IMR-90 (cell line): ENCODE results near the gene CCDC117. TPM values are rescaled to one million over a fixed set of nuclear protein-coding genes. Genes with fewer than 3 reads are reported as not detected.
A peak's percentile ranks its signal among the peaks of the same experiment; 100 is the strongest.

Source experiments
- ATAC-seq: fragments of 200-7000 bp; cut with Tn5 transposase; 2 replicates; pipeline ENCODE4 v1.9.1; 2020; ENCODE audit warnings: low read depth, mild to moderate bottlenecking, moderate library complexity
- BruUV-seq: library from RNA; stranded (reverse); fragments of 400-500 nt; replicated peaks from 2 replicates; lab custom pipeline; 2021; lab: Mats Ljungman, UMichigan
- CTCF ChIA-PET: fragments of 300-600 bp; formaldehyde crosslinking; extraction: SDS; loops from one replicate; lab custom pipeline; 2021; ENCODE audit warnings: antibody characterized with exemption; lab: Yijun Ruan, JAX
- POLR2A ChIA-PET: fragments of 300-600 bp; sonication (Branson Sonifier 250); formaldehyde crosslinking; loops from one replicate; lab custom pipeline; 2022; ENCODE audit warnings: antibody characterized with exemption; ENCODE audit not compliant: unreplicated experiment; lab: Charles Lee
- DNase-seq: peaks from one replicate; pipeline ENCODE4 v3.0.0; 2013
- H2AFZ ChIP-seq: replicated peaks from 2 replicates; pipeline ENCODE3; 2013; ENCODE audit warnings: low read length, mild to moderate bottlenecking; ENCODE audit not compliant: poor library complexity
- H2AK5ac ChIP-seq: 2 replicates; pipeline ENCODE4 v1.6.1; 2013; ENCODE audit warnings: low read depth, low read length, inconsistent platforms
- H2AK9ac ChIP-seq: replicated peaks from 2 replicates; pipeline ENCODE3; 2013; ENCODE audit warnings: mild to moderate bottlenecking, low read depth, low read length, moderate library complexity; ENCODE audit not compliant: poor library complexity
- H2BK120ac ChIP-seq: 2 replicates; pipeline ENCODE4 v1.6.1; 2013; ENCODE audit warnings: low read depth, low read length, inconsistent platforms
- H2BK15ac ChIP-seq: 3 replicates; pipeline ENCODE4 v1.6.1; 2013; ENCODE audit warnings: low read depth, low read length, inconsistent platforms
- H2BK20ac ChIP-seq: 2 replicates; pipeline ENCODE4 v1.6.1; 2013; ENCODE audit warnings: low read depth, mild to moderate bottlenecking, inconsistent platforms, low read length, moderate library complexity
- H2BK5ac ChIP-seq: 2 replicates; pipeline ENCODE4 v1.6.1; 2013; ENCODE audit warnings: mild to moderate bottlenecking, low read depth, low read length, inconsistent platforms; ENCODE audit not compliant: poor library complexity, severe bottlenecking
- H3K14ac ChIP-seq: replicated peaks from 2 replicates; pipeline ENCODE4 v1.6.1; 2013; ENCODE audit warnings: low read depth, low read length, inconsistent platforms
- H3K18ac ChIP-seq: 2 replicates; pipeline ENCODE4 v1.6.1; 2013; ENCODE audit warnings: low read depth, low read length, control low read depth
- H3K23ac ChIP-seq: 2 replicates; pipeline ENCODE4 v1.6.1; 2013; ENCODE audit warnings: low read depth, low read length, inconsistent platforms
- H3K27ac ChIP-seq: 2 replicates; pipeline ENCODE4 v1.5.1; 2013; ENCODE audit warnings: mild to moderate bottlenecking, control low read depth, low read length; ENCODE audit not compliant: insufficient read depth
- H3K27me3 ChIP-seq: 2 replicates; pipeline ENCODE4 v1.6.1; 2013; ENCODE audit warnings: low read length; ENCODE audit not compliant: control insufficient read depth, insufficient read depth
- H3K36me3 ChIP-seq: 2 replicates; pipeline ENCODE4 v1.6.1; 2013; ENCODE audit warnings: low read length, mixed read lengths; ENCODE audit not compliant: control insufficient read depth, insufficient read depth
- H3K4ac ChIP-seq: 2 replicates; pipeline ENCODE4 v1.6.1; 2013; ENCODE audit warnings: low read depth, low read length, inconsistent platforms
- H3K4me1 ChIP-seq: 2 replicates; pipeline ENCODE4 v1.6.1; 2013; ENCODE audit warnings: low read length, mixed read lengths; ENCODE audit not compliant: control insufficient read depth, insufficient read depth
- H3K4me2 ChIP-seq: 2 replicates; pipeline ENCODE4 v1.6.1; 2013; ENCODE audit warnings: low read depth, mild to moderate bottlenecking, control low read depth, low read length, moderate library complexity
- H3K4me3 ChIP-seq: 2 replicates; pipeline ENCODE4 v1.5.1; 2013; ENCODE audit warnings: low read depth, mild to moderate bottlenecking, control low read depth, low read length, moderate library complexity; ENCODE audit not compliant: insufficient read depth
- H3K56ac ChIP-seq: 2 replicates; pipeline ENCODE4 v1.6.1; 2013; ENCODE audit warnings: low read length, inconsistent platforms; ENCODE audit not compliant: insufficient read depth; ENCODE audit errors: extremely low read depth
- H3K79me1 ChIP-seq, 2 experiments: 2 replicates each; pipeline ENCODE4 v1.6.1; 2013; ENCODE audit warnings: low read length in 2 of 2, inconsistent platforms in 1 of 2, low read depth in 1 of 2
- H3K9ac ChIP-seq: 2 replicates; pipeline ENCODE4 v1.6.1; 2013; ENCODE audit warnings: low read depth, low read length, control low read depth
- H3K9me1 ChIP-seq: 2 replicates; pipeline ENCODE4 v1.6.1; 2013; ENCODE audit warnings: low read length, inconsistent platforms; ENCODE audit not compliant: insufficient read depth
- H3K9me3 ChIP-seq: 2 replicates; pipeline ENCODE4 v1.6.1; 2013; ENCODE audit warnings: low read length; ENCODE audit not compliant: control insufficient read depth, insufficient read depth
- H4K20me1 ChIP-seq: 2 replicates; pipeline ENCODE4 v1.6.1; 2013; ENCODE audit warnings: low read length, inconsistent platforms; ENCODE audit not compliant: insufficient read depth
- H4K5ac ChIP-seq: 2 replicates; pipeline ENCODE4 v1.6.1; 2013; ENCODE audit warnings: mild to moderate bottlenecking, low read depth, low read length, control low read depth
- H4K8ac ChIP-seq, 2 experiments: 2 replicates each; pipeline ENCODE4 v1.6.1; 2013; ENCODE audit warnings: low read depth in 2 of 2, low read length in 2 of 2, control low read depth in 1 of 2, inconsistent platforms in 1 of 2
- H4K91ac ChIP-seq: 2 replicates; pipeline ENCODE4 v1.6.1; 2013; ENCODE audit warnings: low read depth, low read length, inconsistent platforms; ENCODE audit not compliant: insufficient read depth
- BHLHE40 ChIP-seq: fragments of 150-350 bp; IDR thresholded peaks from 2 replicates; pipeline ENCODE4 v1.6.1; 2016; ENCODE audit warnings: mild to moderate bottlenecking, low read depth, low read length
- CHD1 ChIP-seq: IDR thresholded peaks from 2 replicates; pipeline ENCODE4 v1.6.1; 2012; ENCODE audit warnings: low read depth, low read length, improper control_type of control experiment
- FOS ChIP-seq: fragments of 150-350 bp; IDR thresholded peaks from 2 replicates; pipeline ENCODE4 v1.6.1; 2016; ENCODE audit warnings: low read depth, low read length
- MAFK ChIP-seq: IDR thresholded peaks from 2 replicates; pipeline ENCODE4 v1.6.1; 2012; ENCODE audit warnings: low read depth, low read length, improper control_type of control experiment
- MAZ ChIP-seq: IDR thresholded peaks from 2 replicates; pipeline ENCODE4 v1.6.1; 2012; ENCODE audit warnings: low read depth, mild to moderate bottlenecking, low read length, improper control_type of control experiment, moderate library complexity, borderline replicate concordance
- MXI1 ChIP-seq: IDR thresholded peaks from 2 replicates; pipeline ENCODE4 v1.6.1; 2012; ENCODE audit warnings: low read depth, mild to moderate bottlenecking, low read length, moderate library complexity, borderline replicate concordance
- NFE2L2 ChIP-seq: fragments of 150-350 bp; IDR thresholded peaks from 2 replicates; pipeline ENCODE4 v1.6.1; 2016; ENCODE audit warnings: low read depth, mild to moderate bottlenecking, low read length
- POLR2A ChIP-seq: IDR thresholded peaks from 2 replicates; pipeline ENCODE4 v1.6.1; 2012; ENCODE audit warnings: mild to moderate bottlenecking, low read depth, low read length
- RAD21 ChIP-seq: IDR thresholded peaks from 2 replicates; pipeline ENCODE4 v1.6.1; 2012; ENCODE audit warnings: low read length, improper control_type of control experiment
- RCOR1 ChIP-seq: IDR thresholded peaks from 2 replicates; pipeline ENCODE4 v1.6.1; 2012; ENCODE audit warnings: mild to moderate bottlenecking, low read length, improper control_type of control experiment; ENCODE audit not compliant: insufficient replicate concordance
- RFX5 ChIP-seq: IDR thresholded peaks from 2 replicates; pipeline ENCODE4 v1.8.0; 2012; ENCODE audit warnings: low read depth, mild to moderate bottlenecking, low read length, moderate library complexity
- SMC3 ChIP-seq: fragments of 150-350 bp; IDR thresholded peaks from 2 replicates; pipeline ENCODE4 v1.6.1; 2016; ENCODE audit warnings: low read depth, mild to moderate bottlenecking, antibody characterized with exemption, low read length, moderate library complexity
- WGBS, 2 experiments: methylation state at CpG; one replicate each; pipeline versions ENCODE4 v1.1.5 to v1.1.7; 2013; ENCODE audit warnings: missing lambda C conversion rate in 2 of 2; ENCODE audit not compliant: insufficient read length in 1 of 2; ENCODE audit errors: extremely low coverage in 2 of 2; 5-methylcytosine and 5-hydroxymethylcytosine counted together
- dilution Hi-C: fragments of 300-500 bp; cut with HindIII; formaldehyde crosslinking; loops from one replicate; pipeline ENCODE4 v1.14.3; 2018; ENCODE audit warnings: low sequenced_read_pairs; ENCODE audit not compliant: unreplicated experiment
- in situ Hi-C: fragments of 300-500 bp; cut with MboI; formaldehyde crosslinking; loops from 3 replicates; pipeline ENCODE4 v1.14.3; 2019; ENCODE audit warnings: low sequenced_read_pairs, inconsistent platforms, mixed read lengths
- intact Hi-C: fragments of 100-400 bp; cut with micrococcal nuclease; formaldehyde crosslinking; loops from 2 replicates; pipeline ENCODE4 v1.10.0; 2022
- polyA plus RNA-seq, 3 experiments: library from polyadenylated mRNA; depleted of rRNA; stranded (reverse); fragments of >200 nt; gene quantifications; 2 replicates each; pipeline ENCODE4 v1.2.3, GENCODE V29; 2012; ENCODE audit warnings: low replicate concordance in 1 of 3
- total RNA-seq: library from RNA; depleted of rRNA; stranded (reverse); fragments of >200 nt; gene quantifications from 2 replicates; pipeline ENCODE4 v1.2.3, GENCODE V29; 2012
- TF ChIP-seq, protein P1 (sequence below): fragments of 150-350 bp; IDR thresholded peaks from 2 replicates; pipeline ENCODE4 v1.6.1; 2016; ENCODE audit warnings: low read depth, mild to moderate bottlenecking, low read length, moderate library complexity, borderline replicate concordance
- TF ChIP-seq, protein P2 (sequence below): conservative IDR thresholded peaks from 2 replicates; pipeline ENCODE4 v1.5.1; 2012; ENCODE audit warnings: mild to moderate bottlenecking, low read depth, low read length, improper control_type of control experiment
- TF ChIP-seq, protein P3 (sequence below): fragments of 150-350 bp; IDR thresholded peaks from 2 replicates; pipeline ENCODE4 v1.6.1; 2017; ENCODE audit warnings: mild to moderate bottlenecking, antibody characterized with exemption, low read length, low read depth

Gene CCDC117
- total and polyA plus RNA-seq, 2 of the 4 experiments (the other 2 are of a cell fraction): 5.9 to 7.0 TPM

DNA sequence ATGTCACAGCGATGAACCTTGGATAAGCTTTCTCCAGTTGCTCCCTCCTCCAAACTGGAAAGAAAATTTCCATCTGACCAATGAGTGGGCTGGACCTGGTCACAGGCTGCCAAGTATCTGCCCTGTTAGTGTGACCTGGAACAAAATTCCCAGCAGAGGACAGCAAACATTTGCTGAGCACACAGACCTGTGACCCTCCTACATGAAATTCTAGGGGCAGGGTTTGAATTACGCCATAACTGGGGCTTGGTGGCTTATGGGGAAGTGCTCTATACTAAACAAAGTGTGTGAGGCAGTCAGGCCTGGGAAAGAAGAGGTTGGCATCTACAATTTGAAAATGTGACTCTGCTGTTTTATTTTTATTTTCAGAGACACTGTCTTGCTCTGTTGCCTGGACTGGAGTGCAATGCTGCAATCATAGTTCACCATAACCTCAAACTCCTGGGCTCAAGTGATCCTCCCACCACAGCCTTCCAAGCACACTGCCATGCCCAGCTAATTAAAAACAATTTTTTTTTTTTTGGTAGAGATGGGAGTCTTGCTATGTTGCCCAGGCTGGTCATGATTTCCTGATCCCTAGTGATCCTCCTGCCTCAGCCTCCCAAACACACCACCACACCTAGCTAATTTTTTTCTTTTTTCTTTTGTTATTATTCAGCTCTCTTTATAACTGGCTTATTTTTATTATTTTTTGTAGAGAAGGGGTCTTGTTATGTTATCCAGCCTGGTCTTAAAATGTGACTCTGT, 41.5 kb downstream of the CCDC117 start:
- DNase-seq: no peak

More for the DNA sequence above, 41.5 kb downstream of the CCDC117 start:
- H3K4ac ChIP-seq: no peak overlapping the region
- no peak overlapping the region for H2BK5ac ChIP-seq
- H3K27me3 ChIP-seq: no peaks in the 10 kb centered on the region
- H4K91ac ChIP-seq: no peak overlapping the region
- no peak overlapping the region for H3K4me3 ChIP-seq
- BruUV-seq: no TSS peak
- in situ Hi-C loops (no loop called here), dilution Hi-C loops (no loop called here), intact Hi-C loops (no loop called here)
- H3K27ac ChIP-seq: no peak overlapping the region
- no peak overlapping the region for H3K4me2 ChIP-seq
- no peak overlapping the region for H4K5ac ChIP-seq
- no peak for TF ChIP-seq SMC3
- TF ChIP-seq RAD21: no peak
- TF ChIP-seq MAFK: no peak
- TF ChIP-seq NFE2L2: no peak
- TF ChIP-seq POLR2A: no peak
- TF ChIP-seq, protein P1, sequence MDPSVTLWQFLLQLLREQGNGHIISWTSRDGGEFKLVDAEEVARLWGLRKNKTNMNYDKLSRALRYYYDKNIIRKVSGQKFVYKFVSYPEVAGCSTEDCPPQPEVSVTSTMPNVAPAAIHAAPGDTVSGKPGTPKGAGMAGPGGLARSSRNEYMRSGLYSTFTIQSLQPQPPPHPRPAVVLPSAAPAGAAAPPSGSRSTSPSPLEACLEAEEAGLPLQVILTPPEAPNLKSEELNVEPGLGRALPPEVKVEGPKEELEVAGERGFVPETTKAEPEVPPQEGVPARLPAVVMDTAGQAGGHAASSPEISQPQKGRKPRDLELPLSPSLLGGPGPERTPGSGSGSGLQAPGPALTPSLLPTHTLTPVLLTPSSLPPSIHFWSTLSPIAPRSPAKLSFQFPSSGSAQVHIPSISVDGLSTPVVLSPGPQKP: no peak
- TF ChIP-seq, protein P2, sequence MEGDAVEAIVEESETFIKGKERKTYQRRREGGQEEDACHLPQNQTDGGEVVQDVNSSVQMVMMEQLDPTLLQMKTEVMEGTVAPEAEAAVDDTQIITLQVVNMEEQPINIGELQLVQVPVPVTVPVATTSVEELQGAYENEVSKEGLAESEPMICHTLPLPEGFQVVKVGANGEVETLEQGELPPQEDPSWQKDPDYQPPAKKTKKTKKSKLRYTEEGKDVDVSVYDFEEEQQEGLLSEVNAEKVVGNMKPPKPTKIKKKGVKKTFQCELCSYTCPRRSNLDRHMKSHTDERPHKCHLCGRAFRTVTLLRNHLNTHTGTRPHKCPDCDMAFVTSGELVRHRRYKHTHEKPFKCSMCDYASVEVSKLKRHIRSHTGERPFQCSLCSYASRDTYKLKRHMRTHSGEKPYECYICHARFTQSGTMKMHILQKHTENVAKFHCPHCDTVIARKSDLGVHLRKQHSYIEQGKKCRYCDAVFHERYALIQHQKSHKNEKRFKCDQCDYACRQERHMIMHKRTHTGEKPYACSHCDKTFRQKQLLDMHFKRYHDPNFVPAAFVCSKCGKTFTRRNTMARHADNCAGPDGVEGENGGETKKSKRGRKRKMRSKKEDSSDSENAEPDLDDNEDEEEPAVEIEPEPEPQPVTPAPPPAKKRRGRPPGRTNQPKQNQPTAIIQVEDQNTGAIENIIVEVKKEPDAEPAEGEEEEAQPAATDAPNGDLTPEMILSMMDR: no peak
- no peak for TF ChIP-seq FOS
- TF ChIP-seq MXI1: no peak
- TF ChIP-seq, protein P3, sequence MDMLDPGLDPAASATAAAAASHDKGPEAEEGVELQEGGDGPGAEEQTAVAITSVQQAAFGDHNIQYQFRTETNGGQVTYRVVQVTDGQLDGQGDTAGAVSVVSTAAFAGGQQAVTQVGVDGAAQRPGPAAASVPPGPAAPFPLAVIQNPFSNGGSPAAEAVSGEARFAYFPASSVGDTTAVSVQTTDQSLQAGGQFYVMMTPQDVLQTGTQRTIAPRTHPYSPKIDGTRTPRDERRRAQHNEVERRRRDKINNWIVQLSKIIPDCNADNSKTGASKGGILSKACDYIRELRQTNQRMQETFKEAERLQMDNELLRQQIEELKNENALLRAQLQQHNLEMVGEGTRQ: no peak
- no peak for TF ChIP-seq RCOR1
- no peak for TF ChIP-seq RFX5
- TF ChIP-seq BHLHE40: no peak
- TF ChIP-seq CHD1: no peak
- no peak for TF ChIP-seq MAZ
- no peak overlapping the region for H2BK15ac ChIP-seq
- H3K9me1 ChIP-seq: peaks cover 5% of the 10 kb centered on the region; the same call in 1 of the 2 replicates
- H3K9ac ChIP-seq: no peak overlapping the region
- no CpG with 5 or more reads among the region's 2 CpGs for WGBS, 2 experiments
- H3K18ac ChIP-seq: no peak overlapping the region
- ATAC-seq: peak; percentile 60
- H2BK20ac ChIP-seq: no peak overlapping the region
- CTCF ChIA-PET: no interaction called here
- no peak overlapping the region; the same call in 1 of the 2 replicates for H3K14ac ChIP-seq
- no peaks in the 10 kb centered on the region for H3K36me3 ChIP-seq
- no peak overlapping the region for H3K56ac ChIP-seq
- POLR2A ChIA-PET: no interaction called here
- H2AK5ac ChIP-seq: no peak overlapping the region
- peaks cover 0 to 2% of the 10 kb centered on the region in 2 experiments; a peak in 2 of 4 replicates for H3K79me1 ChIP-seq
- no peak overlapping the region for H4K8ac ChIP-seq
- H2AK9ac ChIP-seq: no peak overlapping the region
- peaks cover 2% of the 10 kb centered on the region; the same call in 1 of the 2 replicates for H3K4me1 ChIP-seq
- peak overlapping the region; percentile 9; the same call in 1 of the 2 replicates for H3K23ac ChIP-seq
- H2BK120ac ChIP-seq: no peak overlapping the region
- no peaks in the 10 kb centered on the region for H3K9me3 ChIP-seq
- H2AFZ ChIP-seq: peak overlapping the region; percentile 33
- no peaks in the 10 kb centered on the region for H4K20me1 ChIP-seq
